ENCODE results near the gene AFP. TPM values are rescaled to one million over a fixed set of nuclear protein-coding genes. Genes with fewer than 3 reads are reported as not detected.
A peak's percentile ranks its signal among the peaks of the same experiment; 100 is the strongest.

Gene AFP
- total and polyA plus RNA-seq, 2 of the 13 experiments (the other 11 are each of a cell fraction or from before 2014, with no cell fraction given) = 9,434 to 13,105 TPM

DNA sequence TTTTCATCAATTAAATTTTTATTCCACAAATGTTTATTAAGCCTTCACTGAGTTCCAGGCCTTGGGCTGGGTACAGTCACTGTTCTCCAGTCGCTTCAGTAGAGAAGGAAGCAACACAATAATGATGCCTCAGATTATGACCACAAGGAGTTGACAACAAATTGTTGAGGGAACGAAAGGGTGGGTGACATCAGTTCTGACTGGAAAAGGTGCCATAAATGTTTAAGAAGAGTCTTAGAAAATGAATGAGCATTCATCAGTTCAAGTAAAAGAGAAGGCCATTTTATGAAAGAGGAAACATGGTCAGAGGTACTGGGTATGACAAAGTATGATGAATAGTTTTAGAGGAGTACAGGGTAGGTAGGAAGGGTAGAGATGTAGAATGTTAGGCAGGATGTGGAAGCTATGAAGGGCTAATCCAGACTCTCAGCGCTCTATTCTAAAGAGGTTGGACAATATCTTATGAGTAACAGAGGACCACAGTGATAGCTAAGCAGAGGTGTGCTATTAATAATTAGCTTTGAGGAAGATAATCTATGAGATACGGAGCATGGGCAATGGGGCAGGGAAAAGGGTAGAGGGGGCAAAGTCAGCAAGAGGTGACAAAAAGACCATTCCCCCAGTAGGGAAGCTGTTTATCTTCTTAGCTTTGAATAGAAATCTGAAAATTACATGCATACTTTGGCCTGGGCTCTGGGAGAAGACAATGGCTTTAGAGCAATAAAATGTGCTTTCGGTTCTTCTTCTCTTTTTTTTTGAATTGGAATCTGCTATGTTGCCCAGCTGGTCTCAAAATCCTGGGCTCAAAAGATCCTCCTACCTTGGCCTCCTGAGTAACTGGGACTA, 20.4 kb downstream of the AFP start (continued):
- peak; percentile 17; the same call in 1 of the 2 replicates for TF ChIP-seq TARDBP (CRISPR knock-in tag; IDR thresholded peaks at IDR 0.05)
- TF ChIP-seq, protein P1, sequence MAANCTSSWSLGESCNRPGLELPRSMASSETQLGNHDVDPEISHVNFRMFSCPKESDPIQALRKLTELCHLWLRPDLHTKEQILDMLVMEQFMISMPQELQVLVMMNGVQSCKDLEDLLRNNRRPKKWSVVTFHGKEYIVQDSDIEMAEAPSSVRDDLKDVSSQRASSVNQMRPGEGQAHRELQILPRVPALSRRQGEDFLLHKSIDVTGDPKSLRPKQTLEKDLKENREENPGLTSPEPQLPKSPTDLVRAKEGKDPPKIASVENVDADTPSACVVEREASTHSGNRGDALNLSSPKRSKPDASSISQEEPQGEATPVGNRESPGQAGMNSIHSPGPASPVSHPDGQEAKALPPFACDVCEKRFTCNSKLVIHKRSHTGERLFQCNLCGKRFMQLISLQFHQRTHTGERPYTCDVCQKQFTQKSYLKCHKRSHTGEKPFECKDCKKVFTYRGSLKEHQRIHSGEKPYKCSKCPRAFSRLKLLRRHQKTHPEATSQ (CRISPR knock-in tag; IDR thresholded peaks at IDR 0.05; ENCODE audit: borderline replicate concordance) = peak; percentile 13; the same call in 1 of the 2 replicates
- no peak for TF ChIP-seq KLF9 (CRISPR knock-in tag; IDR thresholded peaks at IDR 0.05; ENCODE audit: low read depth)
- no peak for TF ChIP-seq NONO (IDR thresholded peaks at IDR 0.05)
- TF ChIP-seq NONO (CRISPR knock-in tag; conservative IDR thresholded peaks at IDR 0.05) = 0 out of 2 replicates have a peak, but pooled peaks have one; percentile 4
- peak; percentile 50; the same call in 1 of the 2 replicates for TF ChIP-seq NFIC (IDR thresholded peaks at IDR 0.05; ENCODE audit: low read length)
- no peak for TF ChIP-seq MIER2 (CRISPR knock-in tag; IDR thresholded peaks at IDR 0.05)
- TF ChIP-seq ATF1 (CRISPR knock-in tag; IDR thresholded peaks at IDR 0.05) = 0 out of 2 replicates have a peak, but pooled peaks have one; percentile 28
- peak; percentile 85; the same call in 1 of the 2 replicates for TF ChIP-seq SSRP1 (CRISPR knock-in tag; IDR thresholded peaks at IDR 0.05)
- no peak for TF ChIP-seq SMARCC2 (IDR thresholded peaks at IDR 0.05)
- peak; percentile 61; the same call in 1 of the 2 replicates for TF ChIP-seq REPIN1 (CRISPR knock-in tag; IDR thresholded peaks at IDR 0.05; ENCODE audit: borderline replicate concordance, low read depth)
- no peak for TF ChIP-seq THAP7 (CRISPR knock-in tag; IDR thresholded peaks at IDR 0.05)
- TF ChIP-seq, protein P2, sequence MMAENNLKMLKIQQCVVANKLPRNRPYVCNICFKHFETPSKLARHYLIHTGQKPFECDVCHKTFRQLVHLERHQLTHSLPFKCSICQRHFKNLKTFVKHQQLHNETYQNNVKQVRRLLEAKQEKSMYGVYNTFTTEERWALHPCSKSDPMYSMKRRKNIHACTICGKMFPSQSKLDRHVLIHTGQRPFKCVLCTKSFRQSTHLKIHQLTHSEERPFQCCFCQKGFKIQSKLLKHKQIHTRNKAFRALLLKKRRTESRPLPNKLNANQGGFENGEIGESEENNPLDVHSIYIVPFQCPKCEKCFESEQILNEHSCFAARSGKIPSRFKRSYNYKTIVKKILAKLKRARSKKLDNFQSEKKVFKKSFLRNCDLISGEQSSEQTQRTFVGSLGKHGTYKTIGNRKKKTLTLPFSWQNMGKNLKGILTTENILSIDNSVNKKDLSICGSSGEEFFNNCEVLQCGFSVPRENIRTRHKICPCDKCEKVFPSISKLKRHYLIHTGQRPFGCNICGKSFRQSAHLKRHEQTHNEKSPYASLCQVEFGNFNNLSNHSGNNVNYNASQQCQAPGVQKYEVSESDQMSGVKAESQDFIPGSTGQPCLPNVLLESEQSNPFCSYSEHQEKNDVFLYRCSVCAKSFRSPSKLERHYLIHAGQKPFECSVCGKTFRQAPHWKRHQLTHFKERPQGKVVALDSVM (CRISPR knock-in tag; IDR thresholded peaks at IDR 0.05) = peak; percentile 89
- 0 out of 2 replicates have a peak, but pooled peaks have one; percentile 12 for TF ChIP-seq NCOA5 (CRISPR knock-in tag; IDR thresholded peaks at IDR 0.05)
- TF ChIP-seq SMYD3 (CRISPR knock-in tag; IDR thresholded peaks at IDR 0.05) = peak; percentile 34; the same call in 1 of the 2 replicates
- TF ChIP-seq ZSCAN30 (CRISPR knock-in tag; IDR thresholded peaks at IDR 0.05) = 0 out of 2 replicates have a peak, but pooled peaks have one; percentile 12
- TF ChIP-seq ZC3H13 (CRISPR knock-in tag; IDR thresholded peaks at IDR 0.05) = 0 out of 2 replicates have a peak, but pooled peaks have one; percentile 31
- TF ChIP-seq RBM22 (optimal IDR thresholded peaks at IDR 0.05; ENCODE audit: low read length) = peak; percentile 97
- TF ChIP-seq, protein P3, sequence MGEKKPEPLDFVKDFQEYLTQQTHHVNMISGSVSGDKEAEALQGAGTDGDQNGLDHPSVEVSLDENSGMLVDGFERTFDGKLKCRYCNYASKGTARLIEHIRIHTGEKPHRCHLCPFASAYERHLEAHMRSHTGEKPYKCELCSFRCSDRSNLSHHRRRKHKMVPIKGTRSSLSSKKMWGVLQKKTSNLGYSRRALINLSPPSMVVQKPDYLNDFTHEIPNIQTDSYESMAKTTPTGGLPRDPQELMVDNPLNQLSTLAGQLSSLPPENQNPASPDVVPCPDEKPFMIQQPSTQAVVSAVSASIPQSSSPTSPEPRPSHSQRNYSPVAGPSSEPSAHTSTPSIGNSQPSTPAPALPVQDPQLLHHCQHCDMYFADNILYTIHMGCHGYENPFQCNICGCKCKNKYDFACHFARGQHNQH (CRISPR knock-in tag; IDR thresholded peaks at IDR 0.05) = 0 out of 2 replicates have a peak, but pooled peaks have one; percentile 32
